Skeletal muscle satellite cell (primary cell): ENCODE measurements around the gene TKFC.
A peak's percentile ranks its signal among the peaks of the same experiment; 100 is the strongest.
"Not testable (repeated sequence)": the region's sequence is repeated elsewhere in the genome, so short reads cannot be mapped to it uniquely, and the experiment has no call there.

Experiments used
- H3K27me3 ChIP-seq: 2 replicates; pipeline ENCODE4 v1.7.0; 2013; ENCODE audit warnings: low read length; ENCODE audit not compliant: control insufficient read depth, insufficient read depth
- H3K36me3 ChIP-seq: 2 replicates; pipeline ENCODE4 v1.7.0; 2013; ENCODE audit warnings: mild to moderate bottlenecking, control low read depth, low read length; ENCODE audit not compliant: insufficient read depth
- H3K4me1 ChIP-seq: 2 replicates; pipeline ENCODE4 v1.7.0; 2013; ENCODE audit warnings: low read length; ENCODE audit not compliant: control insufficient read depth, insufficient read depth
- H3K4me2 ChIP-seq: 2 replicates; pipeline ENCODE4 v1.7.0; 2013; ENCODE audit warnings: mild to moderate bottlenecking, low read length
- H3K4me3 ChIP-seq: 2 replicates; pipeline ENCODE4 v1.7.0; 2013; ENCODE audit warnings: low read length
- H3K9ac ChIP-seq: 2 replicates; pipeline ENCODE4 v1.7.0; 2013; ENCODE audit warnings: mild to moderate bottlenecking, low read depth, low read length, moderate library complexity
- H3K9me3 ChIP-seq: replicated peaks from 2 replicates; pipeline ENCODE4 v1.7.0; 2013; ENCODE audit warnings: mild to moderate bottlenecking, control low read depth, low read length

Gene TKFC

DNA sequence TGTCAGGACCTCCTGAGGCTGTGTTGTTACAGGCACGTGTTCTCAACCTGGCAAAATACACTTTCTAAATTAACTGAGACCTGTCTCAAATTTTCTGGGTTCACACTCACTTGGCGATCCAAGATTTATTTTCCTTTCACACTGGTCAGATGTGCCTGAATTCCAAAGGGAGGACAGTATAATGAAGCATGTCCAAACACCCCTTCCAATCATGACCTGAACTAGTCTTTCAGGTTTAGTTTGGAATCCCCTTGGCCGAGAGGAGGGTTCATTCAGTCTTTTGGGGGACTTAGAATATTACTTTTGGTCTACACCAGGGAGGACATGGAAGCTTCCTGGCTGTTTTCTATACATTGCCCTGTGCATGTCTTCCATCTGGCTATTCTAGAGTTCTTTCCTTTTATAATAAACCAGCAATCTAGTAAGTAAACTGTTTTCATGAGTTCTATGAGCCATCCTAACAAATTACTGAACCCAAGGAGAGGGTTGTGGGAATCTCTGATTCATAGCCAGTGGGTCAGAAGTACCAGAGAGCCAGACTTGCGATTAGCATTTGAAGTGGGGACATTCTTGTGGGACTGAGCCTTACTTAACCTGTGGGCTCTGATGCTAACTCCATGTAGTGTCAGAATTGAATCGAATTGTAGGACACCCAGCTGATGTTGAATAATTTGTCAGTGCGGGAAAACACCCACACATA lies 44.6 kb downstream of the TKFC start:
- H3K9ac ChIP-seq, result peak overlapping the region; percentile 53
- no peaks in the 10 kb centered on the region for H3K27me3 ChIP-seq
- peaks cover 20% of the 10 kb centered on the region for H3K4me1 ChIP-seq
- no peaks in the 10 kb centered on the region for H3K9me3 ChIP-seq
- no peak overlapping the region for H3K4me2 ChIP-seq
- peaks cover 10% of the 10 kb centered on the region for H3K36me3 ChIP-seq
- H3K4me3 ChIP-seq, result no peak overlapping the region

GRCh38 chr11:61378713-61379313 lies 45.8 kb downstream of the TKFC start:
- Histone ChIP-seq H3K4me2 (peak overlapping the region; percentile 46), H3K4me1 (peaks cover 20% of the 10 kb centered on the region), H3K9ac (peak overlapping the region; percentile 53), H3K9me3 (no peaks in the 10 kb centered on the region), H3K36me3 (peaks cover 6% of the 10 kb centered on the region), H3K27me3 (no peaks in the 10 kb centered on the region), H3K4me3 (no peak overlapping the region)

- Histone ChIP-seq H3K4me2 (no peak overlapping the region), H3K27me3 (no peaks in the 10 kb centered on the region), H3K9me3 (no peaks in the 10 kb centered on the region), H3K9ac (no peak overlapping the region), H3K36me3 (peaks cover under 1% of the 10 kb centered on the region), H3K4me3 (no peak overlapping the region), H3K4me1 (peaks cover 20% of the 10 kb centered on the region)
These were observed 47.9 kb downstream of the TKFC start for GRCh38 chr11:61380884-61381283.

DNA sequence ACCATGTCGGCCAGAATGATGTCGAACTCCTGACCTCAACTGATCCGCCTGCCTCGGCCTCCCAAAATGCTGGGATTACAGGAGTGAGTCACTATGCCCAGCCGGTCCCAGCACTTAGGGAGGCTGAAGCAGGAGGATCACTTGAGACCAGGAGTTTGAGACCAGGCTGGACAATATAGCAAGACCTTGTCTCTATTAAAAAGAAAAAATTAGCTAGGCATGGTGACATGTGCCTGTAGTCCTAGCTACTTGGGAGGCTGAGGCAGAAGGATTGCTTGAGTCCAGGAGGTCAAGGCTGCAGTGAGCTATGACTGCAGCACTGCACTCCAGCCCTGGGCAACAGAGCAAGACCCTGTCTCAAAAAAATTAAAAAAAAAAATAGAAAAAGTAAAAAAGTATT lies 50.8 kb downstream of the TKFC start:
- not testable (repeated sequence) for H3K4me1 ChIP-seq, H3K9me3 ChIP-seq, H3K9ac ChIP-seq, H3K36me3 ChIP-seq, H3K27me3 ChIP-seq, H3K4me2 ChIP-seq, H3K4me3 ChIP-seq

GRCh38 chr11:61384271-61385242 lies 51.5 kb downstream of the TKFC start:
- Histone ChIP-seq H3K4me3 (no peak overlapping the region), H3K9ac (no peak overlapping the region), H3K9me3 (no peaks in the 10 kb centered on the region)

DNA sequence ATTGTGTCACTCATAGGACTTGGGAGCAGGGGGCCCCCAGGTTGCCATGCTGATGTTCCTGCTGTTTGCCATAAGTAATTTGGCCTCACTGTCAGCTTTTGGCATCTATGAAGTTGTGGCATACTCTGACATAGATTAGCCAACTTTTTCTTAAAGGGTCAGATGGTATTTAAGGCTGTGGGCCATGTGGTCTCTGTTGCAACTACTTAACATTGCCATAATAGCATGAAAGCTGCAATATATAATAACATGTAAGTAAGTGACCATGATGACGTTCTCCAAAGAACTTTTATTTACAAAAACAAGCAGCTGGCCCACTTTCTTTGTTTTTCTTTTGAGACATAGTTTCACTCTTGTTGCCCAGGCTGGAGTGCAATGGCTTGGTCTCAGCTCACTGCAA lies 57.1 kb downstream of the TKFC start:
- peaks cover 12% of the 10 kb centered on the region for H3K4me1 ChIP-seq
- no peaks in the 10 kb centered on the region for H3K27me3 ChIP-seq
- H3K4me2 ChIP-seq, result no peak overlapping the region
- H3K9ac ChIP-seq, result no peak overlapping the region
- no peaks in the 10 kb centered on the region for H3K9me3 ChIP-seq
- no peak overlapping the region for H3K4me3 ChIP-seq
- peaks cover 4% of the 10 kb centered on the region for H3K36me3 ChIP-seq

More at GRCh38 chr11:61384271-61385242, 51.5 kb downstream of the TKFC start:
- Histone ChIP-seq H3K36me3 (no peaks in the 10 kb centered on the region), H3K4me2 (no peak overlapping the region), H3K27me3 (no peaks in the 10 kb centered on the region), H3K4me1 (peaks cover under 1% of the 10 kb centered on the region)

DNA sequence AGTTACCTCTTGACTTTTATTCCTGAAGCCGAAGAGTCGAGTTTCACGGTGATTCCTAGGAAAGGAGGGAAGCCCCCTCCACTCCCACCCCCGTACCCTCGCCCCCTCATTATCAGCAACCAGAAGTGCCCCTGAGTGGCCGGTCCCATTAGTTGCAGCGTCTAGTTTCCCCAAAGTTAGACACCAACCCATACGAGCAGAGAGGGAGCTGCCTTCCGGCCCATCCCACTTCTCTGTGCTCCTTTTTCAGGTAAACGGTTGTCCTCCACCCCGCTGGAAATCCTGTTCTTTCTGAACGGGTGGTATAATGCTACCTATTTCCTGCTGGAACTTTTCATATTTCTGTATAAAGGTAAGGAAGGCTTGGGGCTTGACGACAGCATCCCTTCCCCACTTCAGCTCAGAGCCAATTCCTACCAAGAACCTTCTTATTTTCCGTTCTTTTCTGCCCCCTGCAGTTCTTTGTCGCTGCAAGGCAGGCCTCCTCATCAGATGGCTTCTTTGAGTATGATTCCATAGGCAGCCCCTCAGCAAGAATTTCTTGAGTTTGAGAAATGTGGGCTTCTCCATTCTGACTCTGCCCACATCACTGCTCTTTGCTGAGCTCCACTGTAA lies 60.1 kb downstream of the TKFC start:
- peak overlapping the region; percentile 86 for H3K9ac ChIP-seq
- H3K4me2 ChIP-seq, result peak overlapping the region; percentile 94
- H3K4me3 ChIP-seq, result peak overlapping the region; percentile 79
- H3K4me1 ChIP-seq, result peaks cover 12% of the 10 kb centered on the region
- H3K27me3 ChIP-seq, result no peaks in the 10 kb centered on the region
- H3K9me3 ChIP-seq, result no peaks in the 10 kb centered on the region
- peaks cover 6% of the 10 kb centered on the region for H3K36me3 ChIP-seq
